GM21825 (cell line): ENCODE data around the gene SLC35B3.
"Not testable (repeated sequence)": the region's sequence is repeated elsewhere in the genome, so short reads cannot be mapped to it uniquely, and the experiment has no call there.

Experiments
- ATAC-seq: cut with Tn5 transposase; IDR thresholded peaks from one replicate; pipeline ENCODE4 v1.9.1; 2021; ENCODE audit warnings: mild to moderate bottlenecking, moderate library complexity; ENCODE audit not compliant: unreplicated experiment

Gene SLC35B3

DNA sequence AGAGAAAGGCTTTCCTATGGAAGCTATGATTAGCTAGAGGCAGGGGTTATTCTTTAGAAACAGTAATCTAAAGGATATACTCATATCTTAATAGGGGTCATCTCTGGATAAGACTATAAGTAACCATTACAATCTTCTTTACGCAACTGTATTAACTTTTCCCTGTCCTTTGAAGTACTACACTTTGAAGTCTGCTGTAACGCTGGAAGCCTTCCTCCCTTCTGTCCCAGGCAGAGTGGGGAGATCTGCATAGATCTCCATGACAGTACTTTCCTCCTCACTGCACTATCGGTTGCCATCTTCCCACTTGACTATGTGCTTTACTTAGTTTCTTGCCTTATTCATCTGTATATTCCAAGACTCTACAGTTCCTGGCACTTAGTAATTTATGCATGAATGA lies 20.1 kb downstream of the SLC35B3 start:
- ATAC-seq: no peak

- ATAC-seq: no peak
These were observed 20.5 kb downstream of the SLC35B3 start for GRCh38 chr6:8414844-8415243.

DNA sequence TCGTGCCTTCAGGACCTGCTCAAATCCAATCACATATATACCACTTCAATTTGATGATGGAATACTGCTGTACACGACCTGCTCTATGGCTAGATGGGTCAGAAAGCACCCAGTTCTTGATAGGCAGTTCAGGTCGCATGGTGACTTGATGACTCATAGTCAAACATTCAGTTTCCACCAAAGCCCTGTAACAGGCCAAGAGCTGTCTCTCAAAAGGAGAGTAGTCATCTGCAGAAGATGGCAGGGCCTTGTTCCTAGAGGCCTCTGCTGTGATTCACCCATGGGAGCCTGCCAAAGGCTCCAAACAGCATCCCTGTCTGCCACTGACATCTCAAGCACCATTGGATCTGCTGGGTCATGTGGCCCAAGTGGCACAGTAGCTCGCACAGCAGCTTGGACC lies 29.4 kb downstream of the SLC35B3 start:
- not testable (repeated sequence) for ATAC-seq

GRCh38 chr6:8402546-8402945 lies 32.8 kb downstream of the SLC35B3 start:
- ATAC-seq: no peak

DNA sequence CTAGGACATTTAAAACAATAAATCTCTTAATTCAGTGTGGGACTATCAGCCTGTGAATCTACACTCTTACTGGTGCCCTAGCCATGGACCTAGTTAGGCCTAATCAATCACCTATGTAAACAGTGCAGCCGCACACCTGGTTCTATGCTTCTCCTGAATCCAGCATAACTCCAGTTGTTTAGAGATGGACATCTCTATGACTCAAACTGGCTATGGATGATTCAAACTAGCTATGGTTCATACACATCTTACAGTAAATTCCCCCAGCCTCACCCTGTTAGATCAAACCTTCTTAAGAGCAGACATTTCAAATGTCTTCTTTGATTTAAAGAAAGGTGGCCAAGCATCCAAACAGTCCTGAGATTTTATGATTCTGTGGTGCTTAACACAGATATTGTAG lies 34.7 kb downstream of the SLC35B3 start:
- no peak for ATAC-seq

- no peak for ATAC-seq
These were observed 42.8 kb downstream of the SLC35B3 start for GRCh38 chr6:8392569-8392968.

GRCh38 chr6:8391934-8392333 lies 43.4 kb downstream of the SLC35B3 start:
- ATAC-seq: no peak

DNA sequence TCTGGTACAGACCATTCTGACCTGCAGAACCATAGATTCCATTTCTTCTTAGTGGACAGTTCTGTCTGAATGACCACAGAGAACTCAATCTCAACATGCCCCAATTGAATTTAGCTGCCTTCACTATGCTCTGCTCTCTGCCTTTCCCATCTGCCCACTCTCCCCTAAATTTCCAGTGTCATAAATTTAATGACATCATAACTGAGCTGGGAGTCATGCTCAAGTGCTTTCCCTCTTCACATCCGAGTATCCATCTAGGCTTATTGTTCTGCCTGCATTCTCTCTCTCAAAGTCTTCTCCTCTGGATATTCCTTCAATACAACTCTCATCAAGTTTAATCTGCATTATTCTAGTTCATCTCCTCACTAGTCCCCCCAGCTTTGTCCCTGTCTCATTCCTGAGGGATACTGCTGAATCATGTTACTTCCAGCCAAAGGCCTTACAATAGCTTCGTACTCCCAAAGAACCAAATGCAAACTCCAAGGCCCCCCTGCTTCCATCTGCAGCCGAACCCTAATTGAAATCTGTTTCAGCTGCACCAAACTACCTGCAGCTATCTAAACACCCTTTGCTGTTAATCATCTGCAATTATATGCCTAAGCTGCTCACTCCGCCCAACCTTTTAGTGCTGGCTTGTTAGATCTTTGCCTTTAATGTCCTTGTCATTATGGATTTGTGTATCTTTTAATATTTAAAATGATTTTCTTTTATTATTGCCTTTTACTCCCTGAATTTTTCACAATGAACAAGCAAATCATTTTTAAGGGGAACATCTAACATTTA lies 46.1 kb downstream of the SLC35B3 start:
- no peak for ATAC-seq

DNA sequence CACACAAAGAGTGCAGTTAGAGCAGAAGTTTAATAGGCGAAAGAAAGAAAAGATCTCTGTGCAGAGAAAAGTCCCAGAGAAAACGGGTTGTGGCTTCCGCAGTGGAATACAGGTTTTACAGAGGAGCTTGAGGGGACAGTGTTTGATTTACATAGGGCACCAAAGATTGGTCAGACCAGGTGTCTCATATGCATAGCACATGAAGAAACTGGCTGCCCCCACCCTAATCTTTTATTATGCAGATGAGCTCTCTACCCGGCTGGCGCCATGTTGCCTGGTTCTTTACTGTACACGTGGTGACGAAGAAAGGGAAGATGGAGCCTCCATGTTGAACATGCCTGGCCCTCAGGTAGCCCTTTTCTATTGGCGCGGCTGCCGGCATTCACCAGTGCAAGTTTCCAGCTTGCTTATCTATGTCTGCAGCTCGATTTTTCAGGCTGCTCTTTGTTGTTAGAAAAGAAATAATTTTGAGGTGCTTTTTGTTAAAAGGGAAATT lies 47.4 kb downstream of the SLC35B3 start:
- ATAC-seq: no peak

- no peak for ATAC-seq
These were observed 51.8 kb downstream of the SLC35B3 start for GRCh38 chr6:8383584-8383983.

GRCh38 chr6:8382434-8382833 lies 52.9 kb downstream of the SLC35B3 start:
- ATAC-seq: no peak

DNA sequence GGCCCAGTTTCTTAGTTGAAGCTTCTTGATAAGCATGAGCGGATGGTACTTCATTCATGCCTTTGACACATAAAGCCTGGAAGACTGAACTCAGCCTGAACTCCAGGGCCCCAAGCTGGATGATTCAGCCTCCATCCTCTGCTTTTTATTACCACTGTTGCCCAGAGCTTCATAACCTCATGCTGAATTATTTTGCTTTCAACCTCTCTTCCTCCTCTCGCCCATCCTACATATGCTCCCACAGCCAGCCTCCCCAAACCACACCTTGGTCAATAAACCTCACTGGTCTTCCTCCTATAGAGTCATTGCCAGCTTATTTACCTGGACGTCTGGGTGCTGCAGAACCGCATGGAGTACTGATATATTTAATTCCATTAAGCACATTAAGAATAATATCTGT lies 59.4 kb downstream of the SLC35B3 start:
- no peak for ATAC-seq
